GM18873 (cell line): Measurements from ENCODE around the gene ANK3.

Experiments used
- ATAC-seq: cut with Tn5 transposase; IDR thresholded peaks from one replicate; pipeline ENCODE4 v1.9.1; 2021; ENCODE audit warnings: mild to moderate bottlenecking, moderate library complexity, moderate number of reproducible peaks; ENCODE audit not compliant: unreplicated experiment, low FRiP score

The ANK3 gene

DNA sequence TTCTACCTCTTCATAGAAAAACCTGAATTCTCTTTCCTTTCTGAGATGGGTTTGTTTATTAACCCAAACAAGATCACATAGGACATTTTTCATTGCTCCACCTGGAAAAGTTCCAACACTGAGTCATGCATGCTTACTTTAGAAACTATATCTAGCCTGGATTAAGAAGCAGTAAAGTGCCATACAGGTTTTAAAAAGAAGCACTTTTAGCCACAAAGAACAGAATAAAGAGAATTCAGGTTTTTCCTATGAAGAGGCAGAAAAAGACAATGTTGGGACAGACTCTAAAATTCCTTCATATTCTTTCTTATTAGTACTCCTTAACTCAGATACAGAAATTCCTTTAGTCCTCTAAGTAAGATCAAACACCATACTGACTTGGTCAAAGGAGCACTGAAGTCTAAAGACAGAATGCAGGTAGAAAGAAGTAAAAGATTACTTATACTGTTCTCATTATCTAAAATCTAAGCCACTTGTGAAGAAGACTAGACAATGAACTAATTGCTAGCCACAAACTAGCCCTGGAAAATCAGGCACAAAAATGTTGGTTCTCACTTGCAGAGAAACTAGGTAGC, 241.3 kb downstream of the ANK3 start:
- no peak for ATAC-seq

DNA sequence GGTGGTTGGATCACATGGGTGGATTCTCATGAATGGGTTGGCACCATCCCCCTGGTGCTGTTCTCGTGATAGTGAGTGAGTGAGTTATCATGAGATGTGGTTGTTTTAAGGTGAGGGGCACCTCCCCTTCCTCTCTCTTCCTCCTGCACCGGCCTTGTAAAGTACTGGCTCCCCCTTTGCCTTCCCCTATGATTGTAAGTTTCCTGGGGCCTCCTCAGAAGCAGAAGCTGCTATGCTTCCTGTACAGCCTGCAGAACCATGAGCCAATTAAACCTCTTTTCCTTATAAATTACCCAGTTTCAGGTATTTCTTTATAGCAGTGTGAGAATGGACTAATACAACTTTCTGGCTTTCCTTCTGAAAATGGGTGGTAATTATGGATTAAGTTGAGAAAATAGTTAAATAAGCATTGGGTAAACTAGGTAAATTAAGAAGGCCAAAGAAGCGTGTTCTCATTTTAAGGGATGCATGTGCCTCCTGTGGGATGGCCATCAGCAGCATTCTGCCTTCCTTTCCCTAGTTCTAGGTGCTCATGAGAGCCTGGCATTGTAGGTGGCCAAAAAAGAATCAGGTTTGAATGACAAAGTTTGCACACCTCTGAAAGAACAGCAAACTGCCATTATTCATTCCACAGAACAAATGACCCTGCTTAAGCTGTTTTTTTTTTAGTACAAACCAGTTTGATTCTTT, 242.0 kb downstream of the ANK3 start:
- no peak for ATAC-seq

DNA sequence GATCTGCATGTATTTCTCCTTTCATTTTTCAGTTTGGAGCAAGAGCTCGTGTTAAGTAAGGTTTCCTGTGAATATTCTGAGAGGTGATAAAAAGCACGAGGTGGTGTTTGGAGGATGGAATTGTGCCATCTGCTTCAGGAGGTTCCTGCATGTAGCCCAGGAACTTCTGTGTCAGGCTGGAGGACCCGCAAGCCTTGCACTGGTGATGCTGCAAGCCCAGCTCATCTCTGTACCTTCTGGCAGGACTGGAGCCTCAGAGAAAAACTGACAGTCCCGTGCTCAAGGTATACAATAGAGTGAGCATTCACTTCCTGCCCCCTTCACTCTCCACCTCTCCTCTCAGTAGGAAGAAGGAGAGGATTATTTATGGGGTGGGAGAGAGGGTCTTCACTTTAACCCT, 242.7 kb downstream of the ANK3 start:
- ATAC-seq: no peak

DNA sequence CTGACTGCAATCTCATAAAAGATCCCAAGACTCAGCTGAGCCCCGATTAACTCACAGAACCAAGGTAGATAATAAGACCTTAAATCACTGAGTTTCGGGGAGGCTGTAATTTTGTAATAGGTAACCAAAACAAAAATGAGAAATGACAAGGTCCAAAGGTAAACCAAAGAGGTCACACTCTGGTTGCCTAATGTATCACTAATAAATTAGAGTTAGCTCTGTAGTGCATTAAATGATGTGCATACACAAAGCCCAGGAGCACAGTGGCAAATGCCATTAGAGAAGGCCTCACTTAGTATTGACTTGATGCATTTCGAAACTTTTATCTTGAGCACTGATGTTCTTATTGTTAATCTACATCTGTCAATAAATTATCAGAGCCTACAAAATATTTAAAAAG, 245.6 kb downstream of the ANK3 start:
- no peak for ATAC-seq

DNA sequence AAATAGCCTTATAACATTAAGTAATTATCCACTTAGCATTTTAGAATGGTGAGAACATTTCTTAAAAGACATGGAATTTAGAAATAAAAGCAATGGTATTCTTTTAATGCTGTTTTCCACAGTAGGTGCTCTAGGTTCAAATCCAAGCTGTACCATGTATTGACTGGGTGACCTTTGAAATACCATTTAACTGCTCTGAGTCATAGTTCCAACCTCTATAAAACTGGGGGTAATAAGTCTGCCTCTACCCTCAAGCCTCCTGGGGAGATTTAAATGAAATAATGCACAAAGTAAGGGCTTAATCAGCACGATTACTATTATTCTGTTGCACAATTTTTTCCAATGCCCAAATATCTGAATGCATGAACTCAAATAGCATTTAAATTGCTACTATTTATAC, 246.9 kb downstream of the ANK3 start:
- ATAC-seq: no peak

DNA sequence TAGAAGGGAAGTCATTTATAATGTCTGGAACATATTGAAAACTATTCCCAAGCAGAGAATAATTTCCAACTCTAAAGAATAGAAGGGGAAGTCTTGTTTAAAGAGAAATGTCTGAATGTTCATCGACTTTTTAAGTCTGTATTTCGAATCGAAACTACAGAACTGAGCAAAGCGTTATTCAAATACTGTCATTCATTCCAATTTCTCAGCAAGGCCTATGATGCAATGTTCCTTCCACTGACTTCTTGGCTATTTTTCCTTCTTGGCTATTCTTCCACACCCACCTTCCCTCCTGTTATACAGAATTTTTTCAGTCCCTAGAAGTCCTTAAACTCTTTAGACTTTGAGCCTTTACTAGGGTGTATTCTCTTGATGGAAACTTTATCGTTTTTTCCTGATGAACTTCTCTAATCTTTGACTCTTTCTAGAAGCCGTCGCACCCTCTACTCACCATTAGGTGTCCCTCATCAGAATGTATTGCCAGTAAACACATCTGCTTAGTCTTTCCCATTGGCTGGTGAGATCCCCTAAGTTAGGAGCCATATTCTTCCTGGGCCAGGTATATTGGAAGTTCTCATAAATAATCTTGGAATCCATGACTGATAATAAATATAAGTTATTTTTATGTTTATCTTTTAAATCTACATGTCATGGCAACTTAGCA, 247.6 kb downstream of the ANK3 start:
- no peak for ATAC-seq

DNA sequence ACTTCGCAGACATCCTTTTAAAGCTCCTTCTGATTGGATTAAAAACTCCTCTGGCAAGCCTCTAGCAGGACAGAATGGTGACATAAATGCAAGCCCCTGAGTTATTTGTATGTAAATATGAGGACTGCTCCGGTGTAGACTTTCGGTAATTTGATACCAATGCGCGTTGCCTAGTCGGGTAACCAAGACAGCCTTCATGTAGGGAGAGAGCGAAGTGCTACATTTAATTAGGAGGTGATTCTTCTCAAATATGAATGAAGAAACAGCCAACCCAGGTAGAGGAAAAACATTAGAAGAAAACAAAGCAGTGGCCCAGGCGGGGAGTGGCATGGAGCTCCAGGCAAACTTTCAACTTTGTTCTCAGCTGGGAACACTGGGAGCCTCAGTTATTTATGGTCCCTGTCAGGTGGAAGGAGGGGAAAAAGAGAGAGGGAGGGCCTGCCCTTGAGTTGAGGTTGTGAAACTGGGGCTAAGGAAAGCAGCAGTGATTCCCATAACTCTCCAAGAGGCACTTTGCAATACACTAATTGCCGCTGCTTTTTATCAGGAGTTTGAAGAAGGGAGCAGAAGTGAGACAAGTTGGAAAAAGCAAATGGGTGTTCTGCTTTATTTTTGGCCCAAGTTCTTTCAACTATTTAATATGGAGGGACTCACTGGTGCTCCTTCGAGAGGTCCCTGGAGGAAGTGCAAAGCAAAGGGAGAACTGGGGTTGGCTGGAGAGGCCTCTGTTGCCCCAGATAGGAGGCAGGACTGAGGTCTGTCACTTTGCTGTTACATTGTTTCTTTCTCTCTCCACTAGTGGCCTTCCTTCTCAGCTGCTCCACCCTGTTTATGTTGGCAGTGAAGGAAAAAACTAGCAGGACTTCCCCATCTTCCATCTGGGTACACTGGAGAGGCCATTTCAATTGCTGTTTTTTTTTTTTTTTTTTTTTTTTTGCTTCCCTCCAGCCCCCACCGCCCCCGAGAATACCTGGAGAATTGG, 248.7 kb downstream of the ANK3 start:
- ATAC-seq: no peak

DNA sequence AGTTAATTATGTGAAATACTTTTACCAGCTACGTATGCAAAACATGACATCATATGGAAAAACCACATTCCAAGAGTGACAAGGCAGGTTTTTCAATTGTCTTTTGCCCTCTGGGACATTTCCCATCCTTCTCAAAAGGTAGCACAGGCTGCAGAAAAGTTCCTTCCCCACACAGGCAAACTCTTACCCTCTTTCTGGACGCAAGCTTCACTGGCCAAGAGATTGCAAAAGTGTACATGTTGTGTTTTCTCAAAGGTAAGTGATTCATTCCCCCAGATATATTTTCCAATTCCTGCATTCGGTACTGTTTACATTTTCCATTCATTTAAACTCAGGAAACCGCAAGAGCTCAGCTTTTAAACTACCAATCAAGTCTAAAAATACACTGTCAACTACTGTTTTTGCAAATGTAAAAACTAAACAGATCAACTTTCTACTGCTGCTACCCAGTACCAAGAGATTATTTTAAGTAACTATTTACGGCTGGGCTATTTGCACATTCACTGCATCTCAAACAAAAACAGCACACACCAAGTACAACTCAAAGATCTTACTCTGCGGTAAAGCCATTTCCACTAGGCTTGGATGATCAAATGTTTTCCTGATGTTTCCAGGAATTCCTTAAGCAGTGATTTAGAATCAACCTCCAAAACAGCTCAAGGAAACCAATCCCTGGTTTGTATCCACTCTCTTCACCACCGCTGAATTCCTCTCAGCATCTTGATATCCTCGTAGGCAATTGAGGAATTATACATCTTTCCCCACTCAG, 249.7 kb downstream of the ANK3 start:
- ATAC-seq: no peak

DNA sequence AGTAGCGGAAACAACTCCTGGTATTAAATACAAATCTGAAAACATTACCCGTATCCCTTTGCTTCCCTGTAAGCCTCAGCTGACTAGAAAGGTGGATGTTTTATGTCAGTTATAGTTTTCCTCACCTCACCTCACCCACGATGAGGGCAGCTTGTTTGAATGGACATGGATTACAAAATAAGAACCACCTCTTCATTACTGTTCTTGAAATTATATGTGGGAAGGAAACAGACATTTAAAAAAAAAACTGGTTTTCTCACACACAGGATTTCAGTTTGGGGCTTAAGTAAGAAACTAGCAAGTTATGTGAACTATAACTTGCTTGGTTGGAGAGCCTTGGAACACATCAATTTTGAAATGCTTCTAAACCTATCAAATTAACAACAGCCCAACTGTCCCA, 250.4 kb downstream of the ANK3 start:
- no peak for ATAC-seq

DNA sequence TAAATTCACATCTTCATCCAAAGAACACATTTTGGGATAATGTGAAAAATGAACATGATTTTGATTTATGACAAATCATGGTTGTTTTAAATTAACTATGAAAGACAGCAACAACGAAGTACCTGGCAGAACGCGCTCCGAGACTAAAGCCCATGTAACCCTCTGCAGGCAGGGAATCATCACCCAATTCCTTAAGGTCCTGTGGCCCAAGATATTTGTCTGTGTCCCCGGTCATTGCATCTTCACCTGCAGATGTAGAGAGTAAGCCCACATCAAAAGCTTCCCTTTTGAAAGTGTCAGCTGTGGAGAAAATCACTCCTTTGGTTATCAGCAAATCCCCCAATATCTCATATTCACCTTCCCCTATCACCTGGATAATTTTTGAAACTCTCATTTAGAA, 250.8 kb downstream of the ANK3 start:
- ATAC-seq: no peak

DNA sequence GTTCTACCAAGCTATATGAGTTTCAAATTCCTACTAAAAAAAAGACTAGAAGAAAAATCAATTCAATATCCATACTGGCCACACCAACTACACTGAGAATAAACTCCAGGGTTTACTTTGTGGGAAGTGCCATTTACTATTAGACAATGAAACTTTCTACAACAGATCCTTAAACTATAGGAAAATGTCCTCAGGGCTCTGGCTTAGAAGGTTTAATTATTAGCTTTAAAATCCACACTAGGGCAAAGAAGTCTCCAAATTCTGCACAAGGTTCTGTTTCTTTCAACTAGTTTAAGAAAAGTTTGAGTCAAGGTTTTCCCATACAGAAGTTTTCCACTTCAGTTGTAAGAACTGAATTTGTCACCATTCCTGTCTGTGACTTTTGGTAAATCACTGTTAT, 251.6 kb downstream of the ANK3 start:
- no peak for ATAC-seq

DNA sequence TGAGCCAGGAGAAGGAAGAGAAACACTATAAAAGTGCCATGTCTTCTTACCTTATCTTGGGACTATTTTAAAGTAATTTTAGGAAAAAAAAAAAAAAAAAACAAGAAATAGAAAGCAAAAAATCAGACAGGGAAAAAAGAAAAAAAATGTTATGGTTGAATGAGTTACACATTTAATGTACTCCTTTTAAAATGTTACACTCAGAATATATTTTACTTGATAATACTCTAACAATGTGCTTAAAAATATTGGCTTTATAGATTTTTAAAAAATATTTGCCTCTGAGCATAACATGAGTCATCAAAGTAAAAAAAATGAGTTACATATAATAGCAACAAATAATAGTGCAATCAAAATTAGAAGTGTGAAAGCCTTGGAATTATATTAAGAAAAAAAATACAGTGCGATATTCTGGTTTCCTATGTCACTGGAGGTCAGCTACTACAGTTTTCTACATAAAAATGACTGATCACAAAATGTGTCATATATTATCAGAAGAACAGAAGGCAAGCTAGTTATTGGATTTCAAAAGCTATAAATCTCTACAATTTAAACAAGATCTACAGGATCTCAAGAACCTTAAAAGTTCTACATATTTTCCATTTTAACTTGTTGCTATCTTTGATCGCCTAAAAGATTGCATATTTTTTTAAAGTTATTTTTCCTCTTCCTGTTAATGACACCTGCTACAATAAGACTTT, 252.2 kb downstream of the ANK3 start:
- ATAC-seq: no peak

DNA sequence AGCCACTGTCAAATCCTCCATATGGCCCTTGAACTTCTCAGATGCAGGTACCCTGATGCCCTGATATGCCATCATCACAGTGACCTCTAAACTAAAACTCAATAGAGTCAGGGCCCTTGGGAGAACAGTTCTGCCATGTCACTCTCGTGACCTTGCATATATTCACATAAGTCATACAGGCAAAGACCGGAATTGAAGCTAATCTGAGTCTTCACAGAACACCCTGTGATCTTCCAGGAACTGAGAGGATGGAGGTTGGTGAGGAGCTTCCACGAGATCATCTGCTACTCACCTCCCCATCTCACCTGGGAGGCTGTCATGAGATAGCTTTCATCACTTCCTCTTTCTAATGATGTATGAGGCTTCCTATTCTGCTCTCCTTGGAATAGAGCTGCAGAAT, 254.7 kb downstream of the ANK3 start:
- no peak for ATAC-seq

DNA sequence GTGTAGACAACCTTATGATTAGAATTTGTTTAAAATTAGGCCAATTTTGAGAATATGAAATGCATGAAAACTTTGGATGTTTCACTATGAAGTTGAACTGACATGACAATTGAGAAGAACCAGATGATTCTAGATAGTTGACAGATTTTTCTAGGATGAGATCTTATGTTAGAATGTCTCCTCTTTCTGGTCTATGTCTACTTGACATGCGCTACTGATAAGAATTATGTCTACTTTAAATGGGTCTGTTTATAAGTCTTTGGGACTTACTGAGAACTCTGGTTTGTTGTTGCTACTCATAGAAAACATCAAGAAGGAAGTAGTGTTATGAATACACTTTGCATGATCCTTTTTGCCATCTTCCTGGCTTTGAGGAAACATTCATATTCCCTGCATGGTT, 255.1 kb downstream of the ANK3 start:
- ATAC-seq: no peak

DNA sequence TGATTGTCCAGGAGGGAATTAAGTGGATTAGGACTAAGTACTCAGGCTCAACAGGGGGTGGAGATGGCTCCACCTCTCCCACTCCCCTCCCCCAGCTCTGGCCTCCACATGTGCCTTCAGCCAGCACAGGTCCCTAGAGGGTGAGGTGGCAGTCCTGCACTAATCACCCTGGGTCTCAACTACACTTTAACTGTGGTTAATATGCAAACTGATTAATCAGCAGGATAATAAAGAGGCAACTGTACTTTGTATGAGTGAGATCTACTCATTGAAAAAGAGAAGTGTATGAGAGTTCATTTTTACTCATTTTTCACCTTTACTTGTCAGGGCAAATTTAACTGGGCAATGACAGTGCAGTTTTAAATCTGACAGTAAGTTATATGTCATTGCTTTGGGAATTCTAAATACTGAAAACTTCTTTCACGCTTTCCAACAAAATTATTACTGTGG, 259.5 kb downstream of the ANK3 start:
- no peak for ATAC-seq

DNA sequence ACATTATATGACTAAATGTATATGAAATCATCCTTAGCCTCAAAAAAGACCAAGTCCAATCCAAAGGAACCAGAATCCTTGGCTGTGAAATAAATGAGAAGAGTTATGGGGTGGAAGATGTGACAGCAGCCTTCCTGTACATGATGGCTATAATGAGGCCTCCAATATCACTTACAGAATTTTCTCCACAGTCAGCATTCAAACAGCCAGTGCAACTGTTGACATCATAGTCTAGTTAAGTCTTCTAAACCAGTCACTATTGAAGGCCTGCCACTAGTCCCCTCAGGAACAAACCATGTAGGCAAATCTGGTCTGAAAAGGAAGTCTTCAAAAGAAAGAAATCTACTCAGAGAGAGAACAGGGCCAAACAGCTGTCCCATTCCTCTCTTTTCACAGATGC, 263.8 kb downstream of the ANK3 start:
- no peak for ATAC-seq

DNA sequence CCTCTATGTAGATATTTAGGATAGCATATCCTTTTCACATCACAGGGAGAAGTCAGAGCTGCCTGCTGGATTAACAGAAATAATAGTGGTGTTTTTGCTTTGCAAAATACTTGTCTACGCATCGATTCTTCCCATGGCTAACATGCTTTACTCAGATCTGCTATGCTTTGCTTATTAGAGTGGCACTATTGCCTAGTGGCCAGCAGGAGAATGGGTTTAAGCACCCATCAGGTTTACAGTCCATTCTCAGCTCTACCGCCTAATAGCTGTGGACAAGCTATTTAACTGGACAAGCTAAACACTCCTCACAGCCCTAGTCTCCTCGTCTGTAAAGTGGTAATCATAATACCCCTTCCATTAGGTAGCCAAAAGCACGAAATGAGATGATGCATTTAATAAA, 265.1 kb downstream of the ANK3 start:
- ATAC-seq: no peak

DNA sequence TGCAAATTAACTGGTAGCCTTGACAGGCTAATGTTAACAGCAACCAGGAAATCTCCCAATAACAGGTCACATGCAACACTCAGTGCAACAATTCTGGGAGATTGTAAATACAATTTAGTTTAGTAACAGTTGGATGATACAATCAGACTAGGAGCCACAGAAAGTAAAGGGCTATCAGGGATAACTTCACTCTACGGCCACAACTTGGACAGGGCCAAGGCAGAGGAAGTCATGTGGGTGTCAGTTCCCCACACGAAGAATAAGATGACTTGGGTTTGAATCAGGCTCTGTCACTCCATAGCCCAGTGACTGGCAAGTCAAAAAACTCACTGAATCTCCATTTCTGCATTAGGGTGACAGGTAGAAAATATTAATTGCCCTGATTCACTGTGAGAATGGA, 266.0 kb downstream of the ANK3 start:
- ATAC-seq: no peak

DNA sequence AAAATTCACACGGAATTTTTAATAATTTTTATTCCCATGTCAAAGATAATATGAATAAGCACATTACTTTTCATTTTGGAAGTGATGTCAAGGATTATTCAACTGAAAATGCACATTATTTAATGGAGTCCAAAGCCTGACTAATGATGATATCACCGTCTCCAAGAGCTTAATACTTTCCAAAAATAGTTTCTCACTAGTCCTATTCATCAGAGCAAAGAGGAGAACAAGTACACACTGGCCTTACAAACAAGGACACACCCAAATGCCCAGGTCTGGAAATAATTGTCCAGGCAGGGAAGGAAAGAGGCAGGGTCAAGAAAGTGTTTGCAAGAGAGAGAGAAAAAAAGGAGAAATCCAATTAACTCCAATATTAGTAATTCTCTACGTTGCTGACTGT, 266.5 kb downstream of the ANK3 start:
- ATAC-seq: no peak

DNA sequence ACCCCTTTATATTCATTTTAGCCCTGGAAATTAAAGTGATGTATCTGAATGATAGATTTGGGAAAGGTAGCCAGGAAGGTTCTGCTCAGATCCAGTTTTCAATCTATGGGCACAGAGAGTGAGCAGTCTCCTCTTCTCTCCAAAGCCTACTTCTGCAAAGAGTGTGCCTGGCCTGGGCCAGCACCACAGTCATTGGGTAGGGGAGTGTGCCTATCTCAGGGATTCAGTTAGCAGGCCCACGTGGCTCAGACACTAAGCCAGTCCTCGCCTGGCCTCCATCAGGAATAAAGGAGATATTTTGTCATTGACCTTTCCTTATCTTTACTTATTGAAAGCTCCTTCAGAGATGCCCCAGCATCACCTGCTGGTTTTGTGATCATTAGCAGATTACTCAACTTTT, 267.5 kb downstream of the ANK3 start:
- ATAC-seq: no peak
